Measurements from ENCODE around the gene SUGCT. TPM values are rescaled to one million over a fixed set of nuclear protein-coding genes. Genes with fewer than 3 reads are reported as not detected.

SUGCT gene
- total RNA-seq, 1 experiment from 2014 or later, result 4.6 TPM

DNA sequence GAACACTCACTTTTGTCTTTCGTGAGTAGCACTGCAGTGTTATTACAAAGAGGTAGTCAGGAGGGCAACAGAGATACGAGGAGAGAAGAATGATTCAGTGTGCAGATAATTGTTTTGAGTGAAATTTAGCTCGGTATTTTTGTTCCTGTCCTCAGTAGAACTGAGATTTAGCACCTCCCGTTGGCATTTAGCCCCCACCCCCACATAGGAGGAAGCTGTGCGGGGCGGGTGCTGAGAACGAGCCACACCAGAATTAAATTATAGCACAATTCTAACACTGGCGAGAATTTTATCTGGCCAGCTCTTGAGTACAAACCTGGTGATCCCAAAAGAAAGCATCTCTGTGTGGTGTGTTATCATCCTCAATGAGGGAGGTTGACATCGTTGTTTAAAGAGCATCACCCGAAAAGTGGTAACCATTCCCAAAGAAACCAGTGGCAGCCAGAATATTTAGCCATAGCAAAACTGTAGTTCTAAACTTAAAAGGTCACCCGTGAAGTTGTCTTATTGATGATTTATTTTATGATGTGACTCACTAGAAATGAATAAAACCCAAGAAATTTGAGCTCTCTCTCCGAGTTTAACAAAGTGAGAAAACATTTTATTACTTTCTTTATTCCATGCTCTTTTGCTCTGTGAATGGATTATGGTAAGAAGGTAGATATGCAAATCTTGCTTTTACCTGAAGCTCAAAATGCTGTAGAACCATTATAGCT is 612.2 kb downstream of the SUGCT start (continued):
- TF ChIP-seq, protein P1, sequence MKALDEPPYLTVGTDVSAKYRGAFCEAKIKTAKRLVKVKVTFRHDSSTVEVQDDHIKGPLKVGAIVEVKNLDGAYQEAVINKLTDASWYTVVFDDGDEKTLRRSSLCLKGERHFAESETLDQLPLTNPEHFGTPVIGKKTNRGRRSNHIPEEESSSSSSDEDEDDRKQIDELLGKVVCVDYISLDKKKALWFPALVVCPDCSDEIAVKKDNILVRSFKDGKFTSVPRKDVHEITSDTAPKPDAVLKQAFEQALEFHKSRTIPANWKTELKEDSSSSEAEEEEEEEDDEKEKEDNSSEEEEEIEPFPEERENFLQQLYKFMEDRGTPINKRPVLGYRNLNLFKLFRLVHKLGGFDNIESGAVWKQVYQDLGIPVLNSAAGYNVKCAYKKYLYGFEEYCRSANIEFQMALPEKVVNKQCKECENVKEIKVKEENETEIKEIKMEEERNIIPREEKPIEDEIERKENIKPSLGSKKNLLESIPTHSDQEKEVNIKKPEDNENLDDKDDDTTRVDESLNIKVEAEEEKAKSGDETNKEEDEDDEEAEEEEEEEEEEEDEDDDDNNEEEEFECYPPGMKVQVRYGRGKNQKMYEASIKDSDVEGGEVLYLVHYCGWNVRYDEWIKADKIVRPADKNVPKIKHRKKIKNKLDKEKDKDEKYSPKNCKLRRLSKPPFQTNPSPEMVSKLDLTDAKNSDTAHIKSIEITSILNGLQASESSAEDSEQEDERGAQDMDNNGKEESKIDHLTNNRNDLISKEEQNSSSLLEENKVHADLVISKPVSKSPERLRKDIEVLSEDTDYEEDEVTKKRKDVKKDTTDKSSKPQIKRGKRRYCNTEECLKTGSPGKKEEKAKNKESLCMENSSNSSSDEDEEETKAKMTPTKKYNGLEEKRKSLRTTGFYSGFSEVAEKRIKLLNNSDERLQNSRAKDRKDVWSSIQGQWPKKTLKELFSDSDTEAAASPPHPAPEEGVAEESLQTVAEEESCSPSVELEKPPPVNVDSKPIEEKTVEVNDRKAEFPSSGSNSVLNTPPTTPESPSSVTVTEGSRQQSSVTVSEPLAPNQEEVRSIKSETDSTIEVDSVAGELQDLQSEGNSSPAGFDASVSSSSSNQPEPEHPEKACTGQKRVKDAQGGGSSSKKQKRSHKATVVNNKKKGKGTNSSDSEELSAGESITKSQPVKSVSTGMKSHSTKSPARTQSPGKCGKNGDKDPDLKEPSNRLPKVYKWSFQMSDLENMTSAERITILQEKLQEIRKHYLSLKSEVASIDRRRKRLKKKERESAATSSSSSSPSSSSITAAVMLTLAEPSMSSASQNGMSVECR (CRISPR knock-in tag; IDR thresholded peaks at IDR 0.05; ENCODE audit: borderline replicate concordance), result no peak
- no peak for TF ChIP-seq MXD4 (CRISPR knock-in tag; IDR thresholded peaks at IDR 0.05; ENCODE audit: borderline replicate concordance)
- TF ChIP-seq ZNF671 (CRISPR knock-in tag; IDR thresholded peaks at IDR 0.05), result no peak

DNA sequence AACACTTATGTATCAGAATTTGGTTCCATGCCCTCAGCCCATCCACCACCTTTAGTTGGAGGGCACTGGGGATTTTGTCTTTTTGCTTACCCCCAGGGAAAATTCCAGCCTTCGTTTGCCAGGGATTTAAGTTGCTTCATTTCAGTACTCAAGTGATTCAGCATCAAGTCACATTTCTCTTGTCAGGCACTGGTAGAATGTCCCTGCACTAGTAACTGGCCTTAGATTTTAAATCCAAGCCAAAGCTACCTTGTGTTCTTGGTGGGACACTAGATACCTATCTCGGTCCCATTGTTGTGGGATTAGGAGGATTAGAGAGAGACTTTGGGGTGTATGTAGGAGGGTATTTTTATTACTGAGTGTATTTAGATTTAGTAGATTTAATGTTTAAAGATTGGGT is 613.1 kb downstream of the SUGCT start:
- Mint-ChIP-seq H3K4me1 (peaks cover 56% of the 10 kb centered on the region), H3K36me3 (no peaks in the 10 kb centered on the region), H3K27me3 (ENCODE audit: low read depth) (no peaks in the 10 kb centered on the region), H3K4me3 (no peak overlapping the region), H3K27ac (no peak overlapping the region), H3K9me3 (peaks cover 3% of the 10 kb centered on the region; the same call in 1 of the 2 replicates)
- CTCF ChIA-PET, result no interaction called here
- ATAC-seq, result no peak
- POLR2A ChIA-PET, result no interaction called here
- DNase-seq (ENCODE audit: low spot score), result no peak
- TF ChIP-seq CREB1 (CRISPR knock-in tag; IDR thresholded peaks at IDR 0.05) (no peak), TEAD1 (CRISPR knock-in tag; IDR thresholded peaks at IDR 0.05) (no peak), SOX15 (CRISPR knock-in tag; IDR thresholded peaks at IDR 0.05) (no peak), ZNF219 (CRISPR knock-in tag; IDR thresholded peaks at IDR 0.05; ENCODE audit: borderline replicate concordance) (no peak), RELA (CRISPR knock-in tag; IDR thresholded peaks at IDR 0.05; ENCODE audit: borderline replicate concordance) (no peak), NR3C1 (CRISPR knock-in tag; conservative IDR thresholded peaks at IDR 0.05; ENCODE audit: low read depth) (no peak)
- TF ChIP-seq, protein P2, sequence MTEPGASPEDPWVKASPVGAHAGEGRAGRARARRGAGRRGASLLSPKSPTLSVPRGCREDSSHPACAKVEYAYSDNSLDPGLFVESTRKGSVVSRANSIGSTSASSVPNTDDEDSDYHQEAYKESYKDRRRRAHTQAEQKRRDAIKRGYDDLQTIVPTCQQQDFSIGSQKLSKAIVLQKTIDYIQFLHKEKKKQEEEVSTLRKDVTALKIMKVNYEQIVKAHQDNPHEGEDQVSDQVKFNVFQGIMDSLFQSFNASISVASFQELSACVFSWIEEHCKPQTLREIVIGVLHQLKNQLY (CRISPR knock-in tag; IDR thresholded peaks at IDR 0.05), result no peak
- TF ChIP-seq, protein P3, sequence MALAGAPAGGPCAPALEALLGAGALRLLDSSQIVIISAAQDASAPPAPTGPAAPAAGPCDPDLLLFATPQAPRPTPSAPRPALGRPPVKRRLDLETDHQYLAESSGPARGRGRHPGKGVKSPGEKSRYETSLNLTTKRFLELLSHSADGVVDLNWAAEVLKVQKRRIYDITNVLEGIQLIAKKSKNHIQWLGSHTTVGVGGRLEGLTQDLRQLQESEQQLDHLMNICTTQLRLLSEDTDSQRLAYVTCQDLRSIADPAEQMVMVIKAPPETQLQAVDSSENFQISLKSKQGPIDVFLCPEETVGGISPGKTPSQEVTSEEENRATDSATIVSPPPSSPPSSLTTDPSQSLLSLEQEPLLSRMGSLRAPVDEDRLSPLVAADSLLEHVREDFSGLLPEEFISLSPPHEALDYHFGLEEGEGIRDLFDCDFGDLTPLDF (CRISPR knock-in tag; IDR thresholded peaks at IDR 0.05), result no peak
- TF ChIP-seq, protein P1 (CRISPR knock-in tag; IDR thresholded peaks at IDR 0.05; ENCODE audit: borderline replicate concordance), result no peak
- TF ChIP-seq, protein P4, sequence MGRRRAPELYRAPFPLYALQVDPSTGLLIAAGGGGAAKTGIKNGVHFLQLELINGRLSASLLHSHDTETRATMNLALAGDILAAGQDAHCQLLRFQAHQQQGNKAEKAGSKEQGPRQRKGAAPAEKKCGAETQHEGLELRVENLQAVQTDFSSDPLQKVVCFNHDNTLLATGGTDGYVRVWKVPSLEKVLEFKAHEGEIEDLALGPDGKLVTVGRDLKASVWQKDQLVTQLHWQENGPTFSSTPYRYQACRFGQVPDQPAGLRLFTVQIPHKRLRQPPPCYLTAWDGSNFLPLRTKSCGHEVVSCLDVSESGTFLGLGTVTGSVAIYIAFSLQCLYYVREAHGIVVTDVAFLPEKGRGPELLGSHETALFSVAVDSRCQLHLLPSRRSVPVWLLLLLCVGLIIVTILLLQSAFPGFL (CRISPR knock-in tag; IDR thresholded peaks at IDR 0.05; ENCODE audit: borderline replicate concordance), result no peak
- TF ChIP-seq, protein P5, sequence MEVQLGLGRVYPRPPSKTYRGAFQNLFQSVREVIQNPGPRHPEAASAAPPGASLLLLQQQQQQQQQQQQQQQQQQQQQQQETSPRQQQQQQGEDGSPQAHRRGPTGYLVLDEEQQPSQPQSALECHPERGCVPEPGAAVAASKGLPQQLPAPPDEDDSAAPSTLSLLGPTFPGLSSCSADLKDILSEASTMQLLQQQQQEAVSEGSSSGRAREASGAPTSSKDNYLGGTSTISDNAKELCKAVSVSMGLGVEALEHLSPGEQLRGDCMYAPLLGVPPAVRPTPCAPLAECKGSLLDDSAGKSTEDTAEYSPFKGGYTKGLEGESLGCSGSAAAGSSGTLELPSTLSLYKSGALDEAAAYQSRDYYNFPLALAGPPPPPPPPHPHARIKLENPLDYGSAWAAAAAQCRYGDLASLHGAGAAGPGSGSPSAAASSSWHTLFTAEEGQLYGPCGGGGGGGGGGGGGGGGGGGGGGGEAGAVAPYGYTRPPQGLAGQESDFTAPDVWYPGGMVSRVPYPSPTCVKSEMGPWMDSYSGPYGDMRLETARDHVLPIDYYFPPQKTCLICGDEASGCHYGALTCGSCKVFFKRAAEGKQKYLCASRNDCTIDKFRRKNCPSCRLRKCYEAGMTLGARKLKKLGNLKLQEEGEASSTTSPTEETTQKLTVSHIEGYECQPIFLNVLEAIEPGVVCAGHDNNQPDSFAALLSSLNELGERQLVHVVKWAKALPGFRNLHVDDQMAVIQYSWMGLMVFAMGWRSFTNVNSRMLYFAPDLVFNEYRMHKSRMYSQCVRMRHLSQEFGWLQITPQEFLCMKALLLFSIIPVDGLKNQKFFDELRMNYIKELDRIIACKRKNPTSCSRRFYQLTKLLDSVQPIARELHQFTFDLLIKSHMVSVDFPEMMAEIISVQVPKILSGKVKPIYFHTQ (CRISPR knock-in tag; IDR thresholded peaks at IDR 0.05), result no peak
- TF ChIP-seq, protein P6, sequence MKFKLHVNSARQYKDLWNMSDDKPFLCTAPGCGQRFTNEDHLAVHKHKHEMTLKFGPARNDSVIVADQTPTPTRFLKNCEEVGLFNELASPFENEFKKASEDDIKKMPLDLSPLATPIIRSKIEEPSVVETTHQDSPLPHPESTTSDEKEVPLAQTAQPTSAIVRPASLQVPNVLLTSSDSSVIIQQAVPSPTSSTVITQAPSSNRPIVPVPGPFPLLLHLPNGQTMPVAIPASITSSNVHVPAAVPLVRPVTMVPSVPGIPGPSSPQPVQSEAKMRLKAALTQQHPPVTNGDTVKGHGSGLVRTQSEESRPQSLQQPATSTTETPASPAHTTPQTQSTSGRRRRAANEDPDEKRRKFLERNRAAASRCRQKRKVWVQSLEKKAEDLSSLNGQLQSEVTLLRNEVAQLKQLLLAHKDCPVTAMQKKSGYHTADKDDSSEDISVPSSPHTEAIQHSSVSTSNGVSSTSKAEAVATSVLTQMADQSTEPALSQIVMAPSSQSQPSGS (CRISPR knock-in tag; IDR thresholded peaks at IDR 0.05; ENCODE audit: borderline replicate concordance, low read depth), result no peak
- TF ChIP-seq, protein P7, sequence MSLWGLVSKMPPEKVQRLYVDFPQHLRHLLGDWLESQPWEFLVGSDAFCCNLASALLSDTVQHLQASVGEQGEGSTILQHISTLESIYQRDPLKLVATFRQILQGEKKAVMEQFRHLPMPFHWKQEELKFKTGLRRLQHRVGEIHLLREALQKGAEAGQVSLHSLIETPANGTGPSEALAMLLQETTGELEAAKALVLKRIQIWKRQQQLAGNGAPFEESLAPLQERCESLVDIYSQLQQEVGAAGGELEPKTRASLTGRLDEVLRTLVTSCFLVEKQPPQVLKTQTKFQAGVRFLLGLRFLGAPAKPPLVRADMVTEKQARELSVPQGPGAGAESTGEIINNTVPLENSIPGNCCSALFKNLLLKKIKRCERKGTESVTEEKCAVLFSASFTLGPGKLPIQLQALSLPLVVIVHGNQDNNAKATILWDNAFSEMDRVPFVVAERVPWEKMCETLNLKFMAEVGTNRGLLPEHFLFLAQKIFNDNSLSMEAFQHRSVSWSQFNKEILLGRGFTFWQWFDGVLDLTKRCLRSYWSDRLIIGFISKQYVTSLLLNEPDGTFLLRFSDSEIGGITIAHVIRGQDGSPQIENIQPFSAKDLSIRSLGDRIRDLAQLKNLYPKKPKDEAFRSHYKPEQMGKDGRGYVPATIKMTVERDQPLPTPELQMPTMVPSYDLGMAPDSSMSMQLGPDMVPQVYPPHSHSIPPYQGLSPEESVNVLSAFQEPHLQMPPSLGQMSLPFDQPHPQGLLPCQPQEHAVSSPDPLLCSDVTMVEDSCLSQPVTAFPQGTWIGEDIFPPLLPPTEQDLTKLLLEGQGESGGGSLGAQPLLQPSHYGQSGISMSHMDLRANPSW (CRISPR knock-in tag; conservative IDR thresholded peaks at IDR 0.05; ENCODE audit: low read depth), result no peak
